HepG2 (cell line): ENCODE data around the gene DST. TPM values are rescaled to one million over a fixed set of nuclear protein-coding genes. Genes with fewer than 3 reads are reported as not detected.

Experiments used
- AGO2 ChIP-seq: fragments of 200-400 bp; formaldehyde crosslinking; optimal IDR thresholded peaks from 2 replicates; pipeline ENCODE3; 2017; ENCODE audit warnings: mild to moderate bottlenecking, low read depth, low read length, moderate library complexity
- ARID4A ChIP-seq: sonication (generic); formaldehyde crosslinking; IDR thresholded peaks from 2 replicates; pipeline ENCODE4 v1.5.0; 2020; ENCODE audit warnings: mild to moderate bottlenecking, missing genetic modification reagents, borderline replicate concordance
- BORCS8-MEF2B ChIP-seq: sonication (generic); formaldehyde crosslinking; IDR thresholded peaks from 2 replicates; pipeline ENCODE4 v1.8.0; 2022; ENCODE audit warnings: mild to moderate bottlenecking, missing genetic modification reagents
- BRF2 ChIP-seq: sonication (generic); formaldehyde crosslinking; IDR thresholded peaks from 2 replicates; pipeline ENCODE4 v1.8.1; 2022; ENCODE audit warnings: mild to moderate bottlenecking, missing genetic modification reagents
- HNRNPL ChIP-seq: fragments of 200-400 bp; formaldehyde crosslinking; IDR thresholded peaks from 2 replicates; pipeline ENCODE4 v1.6.1; 2017; ENCODE audit warnings: mild to moderate bottlenecking, low read depth, low read length
- REST ChIP-seq, 2 experiments: IDR thresholded peaks; 2 replicates each; pipeline ENCODE4 v1.6.1; 2011 to 2012; ENCODE audit warnings: low read length in 2 of 2, borderline replicate concordance in 1 of 2, low read depth in 1 of 2, mild to moderate bottlenecking in 1 of 2, moderate library complexity in 1 of 2
- RXRA ChIP-seq: sonication (generic); formaldehyde crosslinking; IDR thresholded peaks from 2 replicates; pipeline ENCODE4 v1.5.1; 2020; ENCODE audit warnings: missing genetic modification reagents
- ZHX2 ChIP-seq, 2 experiments: sonication (generic) in 1 of 2; formaldehyde crosslinking in 1 of 2; IDR thresholded peaks; 2 replicates each; pipeline versions ENCODE4 v1.6.1 to v1.9.0; 2014 to 2022; ENCODE audit warnings: antibody characterized with exemption in 1 of 2, borderline replicate concordance in 1 of 2, inconsistent platforms in 1 of 2, low read depth in 1 of 2, missing genetic modification reagents in 1 of 2
- ZNF878 ChIP-seq: sonication (generic); formaldehyde crosslinking; IDR thresholded peaks from 2 replicates; pipeline ENCODE4 v1.8.1; 2023; ENCODE audit warnings: mild to moderate bottlenecking, missing genetic modification reagents, moderate library complexity
- polyA plus RNA-seq, 8 experiments: library from polyadenylated mRNA; depleted of rRNA in 3 of 8; stranded (reverse) in 7 of 8; unstranded in 1 of 8; fragments of >200 nt; fragmentation: Illumina TruSeq in 4 of 8; extraction: Trizol in 4 of 8; gene quantifications; 2 replicates each; pipeline versions ENCODE4 v1.2.1 to v1.2.3, GENCODE V29; 2011 to 2016; ENCODE audit warnings: low read depth in 4 of 8, missing spikeins in 1 of 8, mixed read lengths in 1 of 8; ENCODE audit not compliant: insufficient read depth in 1 of 8
- total RNA-seq, 5 experiments: library from RNA; depleted of rRNA; stranded (reverse); fragments of >200 nt; fragmentation: Illumina TruSeq; extraction: Trizol; gene quantifications; 2 replicates each; pipeline ENCODE4 v1.2.3, GENCODE V29; 2016; ENCODE audit warnings: low read depth in 1 of 5

The DST gene
- total and polyA plus RNA-seq, 2 of the 13 experiments (the other 11 are each of a cell fraction or from before 2014, with no cell fraction given): 64.4 to 89.0 TPM

GRCh38 chr6:56624046-56624727 is 18.5 kb downstream of the DST start (continued):
- TF ChIP-seq BRF2 (no peak), ZHX2 (IDR thresholded peaks at IDR 0.05; ENCODE audit: low read depth) (no peak), ZHX2 (CRISPR knock-in tag; IDR thresholded peaks at IDR 0.05; ENCODE audit: borderline replicate concordance) (no peak), AGO2 (no peak), BORCS8-MEF2B (CRISPR knock-in tag) (no peak), HNRNPL (no peak), ZNF878 (CRISPR knock-in tag) (no peak), REST (IDR thresholded peaks at IDR 0.05; ENCODE audit: borderline replicate concordance in 1 of 2, low read depth in 1 of 2, low read length in 2 of 2) (no peak), RXRA (CRISPR knock-in tag) (no peak), ARID4A (CRISPR knock-in tag) (no peak)
